ENCODE measurements around the gene ATG16L2.

The ATG16L2 gene

DNA sequence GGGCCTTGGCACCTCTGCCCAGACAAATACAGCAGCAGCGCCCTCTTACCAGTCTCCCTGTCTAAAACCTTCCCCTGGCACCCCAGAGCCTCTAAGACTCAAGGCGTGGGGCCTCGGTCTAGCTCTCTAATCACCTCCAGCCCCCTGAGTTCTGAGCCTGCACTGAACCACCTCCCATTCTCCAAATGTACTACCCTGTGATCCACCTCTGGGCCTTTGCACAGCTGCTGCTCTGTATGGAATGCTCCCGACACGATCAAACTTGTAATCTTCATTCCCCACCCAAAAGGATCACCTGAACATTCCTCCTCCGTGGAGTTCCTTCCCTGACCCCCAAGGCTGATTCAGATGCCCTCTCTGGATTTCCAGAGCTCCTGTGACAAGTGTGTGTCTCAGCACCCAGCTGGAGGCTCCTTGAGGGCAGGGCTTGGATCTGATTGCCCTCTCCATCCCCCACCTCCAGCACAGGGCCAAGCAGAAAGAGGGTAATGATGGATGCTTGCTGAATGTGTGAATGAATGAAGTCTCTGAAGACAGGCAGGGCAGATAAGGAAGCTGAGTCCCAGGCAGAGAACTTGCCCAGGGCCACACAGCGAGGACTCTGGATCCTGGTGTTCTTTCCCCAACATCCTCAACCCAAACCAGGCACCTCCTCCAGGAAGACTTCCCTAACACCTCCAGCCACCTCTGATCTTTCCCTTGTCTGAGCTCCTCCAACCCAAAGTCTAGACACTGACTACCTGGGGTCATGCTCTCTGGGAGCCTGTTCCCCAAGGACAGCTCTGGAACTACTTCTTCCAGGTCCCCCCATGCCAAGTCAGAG, 38.7 kb upstream of the ATG16L2 start:
- Histone ChIP-seq H4K20me1 (ENCODE audit: low read depth, low read length) (no peaks in the 10 kb centered on the region), H3K79me2 (ENCODE audit: insufficient read depth, low read length) (no peaks in the 10 kb centered on the region), H3K4me2 (ENCODE audit: low read depth, low read length, poor library complexity, severe bottlenecking) (no peak overlapping the region), H3K9ac (ENCODE audit: low read length) (no peak overlapping the region), H3K9me3 (ENCODE audit: insufficient read depth, low read length) (no peaks in the 10 kb centered on the region), H3K27ac (ENCODE audit: low read depth, low read length) (no peak overlapping the region), H3F3A (ENCODE audit: insufficient read depth) (no peaks in the 10 kb centered on the region), H3K36me3 (ENCODE audit: low read length) (no peaks in the 10 kb centered on the region), H2AFZ (ENCODE audit: low read depth, low read length, severe bottlenecking) (no peak overlapping the region), H3K9me2 (replicated peaks; ENCODE audit: insufficient read depth, low read length) (no peaks in the 10 kb centered on the region), H3K27me3 (ENCODE audit: low read length) (no peaks in the 10 kb centered on the region), H3K4me3 (ENCODE audit: insufficient read depth, low read length, poor library complexity, severe bottlenecking) (no peak overlapping the region)
- TF ChIP-seq, protein P1, sequence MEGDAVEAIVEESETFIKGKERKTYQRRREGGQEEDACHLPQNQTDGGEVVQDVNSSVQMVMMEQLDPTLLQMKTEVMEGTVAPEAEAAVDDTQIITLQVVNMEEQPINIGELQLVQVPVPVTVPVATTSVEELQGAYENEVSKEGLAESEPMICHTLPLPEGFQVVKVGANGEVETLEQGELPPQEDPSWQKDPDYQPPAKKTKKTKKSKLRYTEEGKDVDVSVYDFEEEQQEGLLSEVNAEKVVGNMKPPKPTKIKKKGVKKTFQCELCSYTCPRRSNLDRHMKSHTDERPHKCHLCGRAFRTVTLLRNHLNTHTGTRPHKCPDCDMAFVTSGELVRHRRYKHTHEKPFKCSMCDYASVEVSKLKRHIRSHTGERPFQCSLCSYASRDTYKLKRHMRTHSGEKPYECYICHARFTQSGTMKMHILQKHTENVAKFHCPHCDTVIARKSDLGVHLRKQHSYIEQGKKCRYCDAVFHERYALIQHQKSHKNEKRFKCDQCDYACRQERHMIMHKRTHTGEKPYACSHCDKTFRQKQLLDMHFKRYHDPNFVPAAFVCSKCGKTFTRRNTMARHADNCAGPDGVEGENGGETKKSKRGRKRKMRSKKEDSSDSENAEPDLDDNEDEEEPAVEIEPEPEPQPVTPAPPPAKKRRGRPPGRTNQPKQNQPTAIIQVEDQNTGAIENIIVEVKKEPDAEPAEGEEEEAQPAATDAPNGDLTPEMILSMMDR (IDR thresholded peaks at IDR 0.05; ENCODE audit: insufficient read depth, low read length, poor library complexity, severe bottlenecking): no peak
- no peak for TF ChIP-seq EZH2phosphoT487 (conservative IDR thresholded peaks at IDR 0.05; ENCODE audit: low read length)

DNA sequence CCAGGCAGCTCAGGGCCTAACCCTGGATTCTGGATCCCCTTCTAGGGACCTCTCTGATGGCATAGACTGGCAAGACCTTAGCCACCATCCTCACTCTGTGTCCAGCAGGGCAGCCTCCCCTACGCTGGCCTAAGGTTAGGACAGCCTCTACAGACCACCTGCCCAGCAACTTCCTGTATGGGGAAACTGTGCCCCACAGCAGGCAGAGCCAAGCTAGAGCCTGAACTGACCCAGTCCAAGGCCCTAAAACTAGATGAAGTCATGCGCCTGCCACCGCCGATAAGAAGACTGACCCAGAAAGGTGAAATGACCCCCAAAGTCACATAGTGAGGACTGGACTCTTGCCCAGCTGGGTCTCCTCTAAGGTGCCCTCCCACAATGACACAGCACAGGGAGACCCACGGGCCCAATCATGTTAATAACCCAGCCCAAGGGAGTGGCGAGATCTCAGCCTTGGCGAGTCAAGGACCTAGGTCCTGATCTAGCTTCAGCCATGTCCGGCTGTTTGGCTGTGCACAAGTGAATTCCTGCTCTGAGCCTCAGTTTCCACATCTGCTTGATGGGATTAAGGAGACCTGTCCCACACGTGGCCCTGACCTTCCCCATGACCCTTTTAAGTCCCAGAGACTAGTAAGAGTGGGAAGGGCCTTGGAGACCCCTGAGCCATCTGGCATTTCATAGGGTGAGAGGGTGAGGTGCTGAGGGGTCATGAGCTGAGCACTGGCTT, 37.9 kb upstream of the ATG16L2 start:
- Histone ChIP-seq H3K36me3 (ENCODE audit: low read length) (no peaks in the 10 kb centered on the region), H2AFZ (ENCODE audit: low read depth, low read length, severe bottlenecking) (no peak overlapping the region), H3K4me2 (ENCODE audit: low read depth, low read length, poor library complexity, severe bottlenecking) (no peak overlapping the region), H3K9me3 (ENCODE audit: insufficient read depth, low read length) (no peaks in the 10 kb centered on the region), H3K27ac (ENCODE audit: low read depth, low read length) (no peak overlapping the region), H3K9me2 (replicated peaks; ENCODE audit: insufficient read depth, low read length) (no peaks in the 10 kb centered on the region), H3K79me2 (ENCODE audit: insufficient read depth, low read length) (no peaks in the 10 kb centered on the region), H3K27me3 (ENCODE audit: low read length) (no peaks in the 10 kb centered on the region), H3K4me3 (ENCODE audit: insufficient read depth, low read length, poor library complexity, severe bottlenecking) (no peak overlapping the region), H3F3A (ENCODE audit: insufficient read depth) (no peaks in the 10 kb centered on the region), H4K20me1 (ENCODE audit: low read depth, low read length) (no peaks in the 10 kb centered on the region), H3K9ac (ENCODE audit: low read length) (no peak overlapping the region)
- TF ChIP-seq EZH2phosphoT487 (conservative IDR thresholded peaks at IDR 0.05; ENCODE audit: low read length): no peak
- TF ChIP-seq, protein P1 (IDR thresholded peaks at IDR 0.05; ENCODE audit: insufficient read depth, low read length, poor library complexity, severe bottlenecking): no peak

DNA sequence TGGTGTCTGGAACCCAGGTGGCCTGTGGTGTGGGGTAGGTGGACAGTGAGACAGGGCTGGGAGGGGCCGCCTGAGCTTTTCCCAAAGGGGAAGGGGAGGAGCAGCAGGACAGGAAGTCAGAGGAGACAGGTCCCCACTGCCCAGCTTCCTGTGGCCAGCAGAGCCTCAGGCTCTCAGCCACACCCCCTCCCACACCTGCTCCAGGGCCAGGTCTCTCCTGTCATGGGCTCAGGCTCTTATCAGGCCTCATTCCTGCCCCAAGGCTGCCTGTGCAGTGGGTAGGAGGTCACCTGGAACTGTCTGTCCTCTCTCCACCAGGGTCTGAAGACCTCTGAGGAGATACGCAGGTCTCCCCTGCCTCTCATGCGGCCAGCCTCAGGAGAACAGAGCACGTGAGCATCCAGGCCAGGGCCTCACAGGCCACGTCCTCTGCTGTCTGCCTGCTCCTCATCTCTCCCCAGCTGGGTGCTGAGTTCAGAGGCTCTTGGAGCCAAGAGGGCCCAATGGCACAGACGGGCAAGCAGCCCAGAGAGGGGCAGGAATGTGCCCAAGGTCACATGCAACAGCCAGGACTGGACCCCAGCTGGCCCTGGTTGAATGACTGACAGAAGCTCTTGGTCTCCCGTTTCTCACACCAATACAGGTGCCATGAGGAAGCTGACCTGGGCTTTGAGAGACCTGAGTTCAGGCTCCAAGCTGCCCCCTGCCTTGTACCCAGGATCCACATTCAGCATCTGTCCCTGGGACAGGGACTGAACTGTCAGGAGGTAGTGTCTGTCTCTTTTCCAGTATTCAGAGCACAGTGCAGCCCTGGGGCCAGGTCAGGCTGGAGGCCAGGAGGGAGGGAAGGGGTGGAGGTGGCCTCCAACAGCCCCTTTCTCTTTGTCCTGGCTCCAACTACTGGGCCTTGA, 37.1 kb upstream of the ATG16L2 start:
- Histone ChIP-seq H2AFZ (ENCODE audit: low read depth, low read length, severe bottlenecking) (no peak overlapping the region), H3K27me3 (ENCODE audit: low read length) (no peaks in the 10 kb centered on the region), H3F3A (ENCODE audit: insufficient read depth) (no peaks in the 10 kb centered on the region), H3K9ac (ENCODE audit: low read length) (no peak overlapping the region), H4K20me1 (ENCODE audit: low read depth, low read length) (no peaks in the 10 kb centered on the region), H3K79me2 (ENCODE audit: insufficient read depth, low read length) (no peaks in the 10 kb centered on the region), H3K36me3 (ENCODE audit: low read length) (no peaks in the 10 kb centered on the region), H3K9me3 (ENCODE audit: insufficient read depth, low read length) (no peaks in the 10 kb centered on the region), H3K4me2 (ENCODE audit: low read depth, low read length, poor library complexity, severe bottlenecking) (no peak overlapping the region), H3K4me3 (ENCODE audit: insufficient read depth, low read length, poor library complexity, severe bottlenecking) (no peak overlapping the region), H3K27ac (ENCODE audit: low read depth, low read length) (no peak overlapping the region), H3K9me2 (replicated peaks; ENCODE audit: insufficient read depth, low read length) (no peaks in the 10 kb centered on the region)
- TF ChIP-seq, protein P1 (IDR thresholded peaks at IDR 0.05; ENCODE audit: insufficient read depth, low read length, poor library complexity, severe bottlenecking): no peak
- TF ChIP-seq EZH2phosphoT487 (conservative IDR thresholded peaks at IDR 0.05; ENCODE audit: low read length): no peak
